Liver (tissue), 3 donors: Measurements from ENCODE around the gene SFN.
"Not testable (repeated sequence)": the region's sequence is repeated elsewhere in the genome, so short reads cannot be mapped to it uniquely, and the experiment has no call there.

ENCODE experiments used
- CTCF ChIP-seq: fragments of 150-350 bp; IDR thresholded peaks from 2 replicates; pipeline ENCODE4 v1.5.1; 2017; ENCODE audit warnings: improper control_type of control experiment, low read depth, low read length; ENCODE audit not compliant: missing input control
- FOXA1 ChIP-seq: IDR thresholded peaks from 2 replicates; pipeline ENCODE4 v1.6.1; 2016; ENCODE audit warnings: antibody characterized with exemption
- FOXA2 ChIP-seq: IDR thresholded peaks from 2 replicates; pipeline ENCODE4 v1.6.1; 2016; ENCODE audit warnings: antibody characterized with exemption
- GABPA ChIP-seq, 2 donors: IDR thresholded peaks in 1 of 2; conservative IDR thresholded peaks in 1 of 2; 2 replicates each; pipeline ENCODE4 v1.6.1; 2016; ENCODE audit warnings: antibody characterized with exemption in 2 of 2, mild to moderate bottlenecking in 1 of 2, moderate library complexity in 1 of 2
- MAX ChIP-seq: IDR thresholded peaks from 2 replicates; pipeline ENCODE4 v1.6.1; 2016; ENCODE audit warnings: antibody characterized with exemption
- NR2F2 ChIP-seq: IDR thresholded peaks from 2 replicates; pipeline ENCODE4 v1.6.1; 2016; ENCODE audit warnings: antibody characterized with exemption
- RAD21 ChIP-seq, 2 donors: IDR thresholded peaks; 2 replicates each; pipeline ENCODE4 v1.6.1; 2016; ENCODE audit warnings: antibody characterized with exemption in 2 of 2, mild to moderate bottlenecking in 2 of 2
- RXRA ChIP-seq, 2 donors: IDR thresholded peaks; 2 replicates each; pipeline ENCODE4 v1.6.1; 2017 to 2018; ENCODE audit warnings: antibody characterized with exemption in 2 of 2, mild to moderate bottlenecking in 1 of 2
- SP1 ChIP-seq: IDR thresholded peaks from 2 replicates; pipeline ENCODE4 v1.6.1; 2018; ENCODE audit warnings: antibody characterized with exemption, mild to moderate bottlenecking
- TAF1 ChIP-seq: conservative IDR thresholded peaks from 2 replicates; pipeline ENCODE4 v1.6.1; 2016; ENCODE audit warnings: antibody characterized with exemption, mild to moderate bottlenecking
- YY1 ChIP-seq: IDR thresholded peaks from 2 replicates; pipeline ENCODE4 v1.6.1; 2016; ENCODE audit warnings: antibody characterized with exemption, mild to moderate bottlenecking
- TF ChIP-seq, protein P1 (sequence below): IDR thresholded peaks from 2 replicates; pipeline ENCODE4 v1.6.1; 2016; ENCODE audit warnings: antibody characterized with exemption, mild to moderate bottlenecking
- TF ChIP-seq, protein P2 (sequence below): IDR thresholded peaks from 2 replicates; pipeline ENCODE4 v1.6.1; 2016; ENCODE audit warnings: antibody characterized with exemption
- TF ChIP-seq, protein P3 (sequence below): IDR thresholded peaks from 2 replicates; pipeline ENCODE4 v1.6.1; 2016; ENCODE audit warnings: antibody characterized with exemption
- donor health status: healthy.
- donor health status: healthy.

GRCh38 chr1:26873097-26873496, 10.1 kb downstream of the SFN start:
- not testable (repeated sequence) for TF ChIP-seq TAF1; CTCF; YY1; GABPA (IDR thresholded peaks at IDR 0.05 in 1 of 2, conservative IDR thresholded peaks at IDR 0.05 in 1 of 2); SP1; NR2F2; RAD21 (IDR thresholded peaks at IDR 0.05); RXRA (IDR thresholded peaks at IDR 0.05); MAX; FOXA2; FOXA1
- TF ChIP-seq, protein P1, sequence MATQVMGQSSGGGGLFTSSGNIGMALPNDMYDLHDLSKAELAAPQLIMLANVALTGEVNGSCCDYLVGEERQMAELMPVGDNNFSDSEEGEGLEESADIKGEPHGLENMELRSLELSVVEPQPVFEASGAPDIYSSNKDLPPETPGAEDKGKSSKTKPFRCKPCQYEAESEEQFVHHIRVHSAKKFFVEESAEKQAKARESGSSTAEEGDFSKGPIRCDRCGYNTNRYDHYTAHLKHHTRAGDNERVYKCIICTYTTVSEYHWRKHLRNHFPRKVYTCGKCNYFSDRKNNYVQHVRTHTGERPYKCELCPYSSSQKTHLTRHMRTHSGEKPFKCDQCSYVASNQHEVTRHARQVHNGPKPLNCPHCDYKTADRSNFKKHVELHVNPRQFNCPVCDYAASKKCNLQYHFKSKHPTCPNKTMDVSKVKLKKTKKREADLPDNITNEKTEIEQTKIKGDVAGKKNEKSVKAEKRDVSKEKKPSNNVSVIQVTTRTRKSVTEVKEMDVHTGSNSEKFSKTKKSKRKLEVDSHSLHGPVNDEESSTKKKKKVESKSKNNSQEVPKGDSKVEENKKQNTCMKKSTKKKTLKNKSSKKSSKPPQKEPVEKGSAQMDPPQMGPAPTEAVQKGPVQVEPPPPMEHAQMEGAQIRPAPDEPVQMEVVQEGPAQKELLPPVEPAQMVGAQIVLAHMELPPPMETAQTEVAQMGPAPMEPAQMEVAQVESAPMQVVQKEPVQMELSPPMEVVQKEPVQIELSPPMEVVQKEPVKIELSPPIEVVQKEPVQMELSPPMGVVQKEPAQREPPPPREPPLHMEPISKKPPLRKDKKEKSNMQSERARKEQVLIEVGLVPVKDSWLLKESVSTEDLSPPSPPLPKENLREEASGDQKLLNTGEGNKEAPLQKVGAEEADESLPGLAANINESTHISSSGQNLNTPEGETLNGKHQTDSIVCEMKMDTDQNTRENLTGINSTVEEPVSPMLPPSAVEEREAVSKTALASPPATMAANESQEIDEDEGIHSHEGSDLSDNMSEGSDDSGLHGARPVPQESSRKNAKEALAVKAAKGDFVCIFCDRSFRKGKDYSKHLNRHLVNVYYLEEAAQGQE: not testable (repeated sequence)
- TF ChIP-seq, protein P2, sequence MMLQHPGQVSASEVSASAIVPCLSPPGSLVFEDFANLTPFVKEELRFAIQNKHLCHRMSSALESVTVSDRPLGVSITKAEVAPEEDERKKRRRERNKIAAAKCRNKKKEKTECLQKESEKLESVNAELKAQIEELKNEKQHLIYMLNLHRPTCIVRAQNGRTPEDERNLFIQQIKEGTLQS: not testable (repeated sequence)
- TF ChIP-seq, protein P3, sequence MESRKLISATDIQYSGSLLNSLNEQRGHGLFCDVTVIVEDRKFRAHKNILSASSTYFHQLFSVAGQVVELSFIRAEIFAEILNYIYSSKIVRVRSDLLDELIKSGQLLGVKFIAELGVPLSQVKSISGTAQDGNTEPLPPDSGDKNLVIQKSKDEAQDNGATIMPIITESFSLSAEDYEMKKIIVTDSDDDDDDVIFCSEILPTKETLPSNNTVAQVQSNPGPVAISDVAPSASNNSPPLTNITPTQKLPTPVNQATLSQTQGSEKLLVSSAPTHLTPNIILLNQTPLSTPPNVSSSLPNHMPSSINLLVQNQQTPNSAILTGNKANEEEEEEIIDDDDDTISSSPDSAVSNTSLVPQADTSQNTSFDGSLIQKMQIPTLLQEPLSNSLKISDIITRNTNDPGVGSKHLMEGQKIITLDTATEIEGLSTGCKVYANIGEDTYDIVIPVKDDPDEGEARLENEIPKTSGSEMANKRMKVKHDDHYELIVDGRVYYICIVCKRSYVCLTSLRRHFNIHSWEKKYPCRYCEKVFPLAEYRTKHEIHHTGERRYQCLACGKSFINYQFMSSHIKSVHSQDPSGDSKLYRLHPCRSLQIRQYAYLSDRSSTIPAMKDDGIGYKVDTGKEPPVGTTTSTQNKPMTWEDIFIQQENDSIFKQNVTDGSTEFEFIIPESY: not testable (repeated sequence)
